ENCODE data around the gene TOR2A.

Gene TOR2A

GRCh38 chr9:127741831-127742434 is 6.8 kb upstream of the TOR2A start:
- DNase-seq, result no peak

GRCh38 chr9:127739614-127740330 is 4.7 kb upstream of the TOR2A start:
- DNase-seq, result no peak

GRCh38 chr9:127738666-127739065 is 3.6 kb upstream of the TOR2A start:
- DNase-seq, result no peak

- no peak for DNase-seq
Observed at GRCh38 chr9:127735530-127736185, 564 bp upstream of the TOR2A start.

GRCh38 chr9:127734247-127734746 is 797 bp downstream of the TOR2A start:
- DNase-seq, result no peak

- no peak for DNase-seq
Observed at GRCh38 chr9:127733614-127734013, 1.5 kb downstream of the TOR2A start.

GRCh38 chr9:127732444-127732843 is 2.6 kb downstream of the TOR2A start:
- no peak for DNase-seq

- no peak for DNase-seq
Observed at GRCh38 chr9:127731938-127732337, 3.2 kb downstream of the TOR2A start.

- no peak for DNase-seq
Observed at GRCh38 chr9:127730799-127731410, 4.2 kb downstream of the TOR2A start.

GRCh38 chr9:127730262-127730661 is 4.8 kb downstream of the TOR2A start:
- DNase-seq, result no peak

GRCh38 chr9:127729522-127730256 is 5.4 kb downstream of the TOR2A start:
- DNase-seq, result no peak

GRCh38 chr9:127728808-127729207 is 6.3 kb downstream of the TOR2A start:
- DNase-seq, result no peak

GRCh38 chr9:127726871-127727270 is 8.2 kb downstream of the TOR2A start:
- no peak for DNase-seq

- DNase-seq, result no peak
Observed at GRCh38 chr9:127724012-127724411, 11.1 kb downstream of the TOR2A start.

- no peak for DNase-seq
Observed at GRCh38 chr9:127723444-127723843, 11.7 kb downstream of the TOR2A start.

GRCh38 chr9:127723013-127723412 is 12.1 kb downstream of the TOR2A start:
- DNase-seq, result no peak

GRCh38 chr9:127722055-127722745 is 12.9 kb downstream of the TOR2A start:
- DNase-seq, result no peak

- DNase-seq, result no peak
Observed at GRCh38 chr9:127721391-127721821, 13.7 kb downstream of the TOR2A start.

GRCh38 chr9:127720865-127721227 is 14.2 kb downstream of the TOR2A start:
- DNase-seq, result no peak

- no peak for DNase-seq
Observed at GRCh38 chr9:127720031-127720864, 14.8 kb downstream of the TOR2A start.

GRCh38 chr9:127717766-127718165 is 17.3 kb downstream of the TOR2A start:
- DNase-seq, result no peak
